ENCODE results near the gene NEU2.

NEU2 gene

GRCh38 chr2:233072838-233073237, 40.4 kb downstream of the NEU2 start:
- H3K4me3 ChIP-seq (ENCODE audit: low read depth, low read length) = no peak overlapping the region
- peaks cover 3% of the 10 kb centered on the region for H3K4me1 ChIP-seq
- TF ChIP-seq CTCF (IDR thresholded peaks at IDR 0.05) = no peak
- no peak overlapping the region for H2AFZ ChIP-seq
- H3K9ac ChIP-seq = no peak overlapping the region
- no peaks in the 10 kb centered on the region for H3K79me2 ChIP-seq
- no peaks in the 10 kb centered on the region for H3K36me3 ChIP-seq (ENCODE audit: control insufficient read depth, insufficient read depth, low read length)
- H3K4me2 ChIP-seq (ENCODE audit: low read length) = no peak overlapping the region
- H3K27ac ChIP-seq = no peak overlapping the region
- H3K27me3 ChIP-seq (ENCODE audit: control insufficient read depth, insufficient read depth, low read length) = no peaks in the 10 kb centered on the region
- H3K9me3 ChIP-seq (ENCODE audit: control insufficient read depth, low read length) = no peaks in the 10 kb centered on the region

- Histone ChIP-seq H3K9me3 (ENCODE audit: control insufficient read depth, low read length) (no peaks in the 10 kb centered on the region), H2AFZ (no peak overlapping the region), H3K27ac (no peak overlapping the region), H3K27me3 (ENCODE audit: control insufficient read depth, insufficient read depth, low read length) (no peaks in the 10 kb centered on the region), H3K9ac (no peak overlapping the region), H3K4me3 (ENCODE audit: low read depth, low read length) (no peak overlapping the region), H3K4me2 (ENCODE audit: low read length) (no peak overlapping the region), H3K4me1 (peaks cover 3% of the 10 kb centered on the region), H3K79me2 (no peaks in the 10 kb centered on the region), H3K36me3 (ENCODE audit: control insufficient read depth, insufficient read depth, low read length) (no peaks in the 10 kb centered on the region)
- no peak for TF ChIP-seq CTCF (IDR thresholded peaks at IDR 0.05)
Observed at GRCh38 chr2:233074106-233074505, 41.6 kb downstream of the NEU2 start.

- peaks cover 3% of the 10 kb centered on the region for H3K4me1 ChIP-seq
- TF ChIP-seq CTCF (IDR thresholded peaks at IDR 0.05) = no peak
- no peak overlapping the region for H3K4me2 ChIP-seq (ENCODE audit: low read length)
- no peak overlapping the region for H3K27ac ChIP-seq
- no peak overlapping the region for H3K4me3 ChIP-seq (ENCODE audit: low read depth, low read length)
- no peak overlapping the region for H3K9ac ChIP-seq
- no peaks in the 10 kb centered on the region for H3K79me2 ChIP-seq
- H3K27me3 ChIP-seq (ENCODE audit: control insufficient read depth, insufficient read depth, low read length) = no peaks in the 10 kb centered on the region
- no peaks in the 10 kb centered on the region for H3K9me3 ChIP-seq (ENCODE audit: control insufficient read depth, low read length)
- peak overlapping the region; percentile 25 for H2AFZ ChIP-seq
- H3K36me3 ChIP-seq (ENCODE audit: control insufficient read depth, insufficient read depth, low read length) = no peaks in the 10 kb centered on the region
Observed at GRCh38 chr2:233075141-233075965, 42.9 kb downstream of the NEU2 start.

- no peak overlapping the region for H3K27ac ChIP-seq
Observed at GRCh38 chr2:233075966-233076339, 43.5 kb downstream of the NEU2 start.

More at GRCh38 chr2:233075966-233076339, 43.5 kb downstream of the NEU2 start:
- Histone ChIP-seq H3K36me3 (ENCODE audit: control insufficient read depth, insufficient read depth, low read length) (no peaks in the 10 kb centered on the region), H3K79me2 (no peaks in the 10 kb centered on the region), H3K4me2 (ENCODE audit: low read length) (peak overlapping the region; percentile 13), H3K4me1 (peaks cover 3% of the 10 kb centered on the region), H3K9me3 (ENCODE audit: control insufficient read depth, low read length) (no peaks in the 10 kb centered on the region), H2AFZ (peak overlapping the region; percentile 25), H3K4me3 (ENCODE audit: low read depth, low read length) (no peak overlapping the region), H3K27me3 (ENCODE audit: control insufficient read depth, insufficient read depth, low read length) (no peaks in the 10 kb centered on the region), H3K9ac (no peak overlapping the region)
- TF ChIP-seq CTCF (IDR thresholded peaks at IDR 0.05) = no peak

Measured in parathyroid adenoma (tissue), 2 donors.